GM21423 (cell line): ENCODE data around the gene NT5C1B.
A peak's percentile ranks its signal among the peaks of the same experiment; 100 is the strongest.

Source experiments
- ATAC-seq: cut with Tn5 transposase; IDR thresholded peaks from one replicate; pipeline ENCODE4 v1.9.1; 2021; ENCODE audit warnings: mild to moderate bottlenecking, moderate library complexity; ENCODE audit not compliant: unreplicated experiment

Gene NT5C1B

DNA sequence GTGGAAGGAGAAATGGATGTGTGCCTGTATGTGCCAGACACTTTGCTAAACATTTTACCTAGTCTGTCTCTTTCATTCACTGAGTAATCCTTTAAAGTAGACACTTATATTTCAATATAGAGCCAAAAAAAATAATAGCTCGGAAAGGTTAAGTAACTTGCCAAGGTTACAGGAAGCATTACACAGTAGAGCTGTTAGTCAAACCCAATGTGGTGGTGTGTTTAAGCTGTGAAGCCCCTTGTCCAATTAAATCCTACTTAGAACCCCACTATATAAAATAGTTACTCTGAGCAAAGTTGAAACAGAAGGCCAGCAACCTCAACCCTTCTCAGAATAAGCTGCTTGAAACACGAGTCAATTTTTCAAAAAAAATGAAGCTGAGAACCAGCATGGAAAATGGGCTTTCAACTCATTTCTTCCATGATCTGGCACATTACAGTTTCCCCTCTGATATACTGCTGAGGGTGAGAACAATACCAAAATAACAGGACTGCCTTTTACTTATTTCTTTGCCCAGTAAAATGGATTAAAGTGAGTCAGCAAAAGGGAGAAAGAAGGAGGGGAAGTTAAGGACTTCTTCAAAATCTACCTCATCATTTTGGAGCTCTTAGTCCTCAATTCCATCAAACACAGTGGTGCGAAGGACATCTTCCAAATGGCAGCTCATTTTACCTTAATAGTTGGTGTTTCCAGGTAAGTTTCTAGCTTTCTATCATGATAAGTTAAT is 36.9 kb downstream of the NT5C1B start:
- no peak for ATAC-seq

DNA sequence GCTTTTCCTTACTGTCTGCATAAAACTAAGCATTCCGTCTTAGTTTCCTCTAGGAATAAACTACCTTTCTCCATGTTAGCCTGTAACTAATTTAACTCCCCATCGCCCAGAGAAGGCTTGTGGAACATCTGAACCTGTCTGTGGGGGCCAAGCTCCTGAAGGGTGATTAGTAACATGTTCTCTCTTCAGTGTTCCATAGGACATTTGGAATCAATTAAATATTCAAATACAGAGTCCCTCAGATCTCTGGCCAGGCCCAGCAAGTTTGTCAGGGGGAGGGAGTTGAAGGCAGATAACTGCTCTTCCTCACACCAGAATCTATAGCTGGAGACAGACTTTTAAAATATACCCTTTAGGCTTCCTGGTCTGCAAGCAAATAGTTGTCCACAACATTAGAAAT is 37.7 kb downstream of the NT5C1B start:
- no peak for ATAC-seq

DNA sequence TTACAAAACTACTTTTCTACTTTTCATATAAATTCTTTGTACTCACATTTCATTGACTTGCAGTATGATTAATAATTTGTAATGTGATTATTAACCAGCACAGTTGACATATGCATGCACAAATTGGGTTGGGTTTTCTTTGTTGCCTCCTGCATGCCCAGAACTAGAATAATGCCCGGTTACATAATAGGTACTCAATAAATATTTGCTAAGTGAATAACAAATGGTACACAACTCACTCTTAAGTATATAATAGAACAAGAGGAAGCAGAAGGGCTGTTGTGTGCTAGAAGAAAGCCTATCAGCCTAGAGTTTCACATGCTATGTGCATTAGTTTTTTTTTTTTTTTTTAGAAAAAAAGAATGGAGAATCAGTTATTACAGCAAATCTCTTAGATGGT is 38.2 kb downstream of the NT5C1B start:
- ATAC-seq = no peak

DNA sequence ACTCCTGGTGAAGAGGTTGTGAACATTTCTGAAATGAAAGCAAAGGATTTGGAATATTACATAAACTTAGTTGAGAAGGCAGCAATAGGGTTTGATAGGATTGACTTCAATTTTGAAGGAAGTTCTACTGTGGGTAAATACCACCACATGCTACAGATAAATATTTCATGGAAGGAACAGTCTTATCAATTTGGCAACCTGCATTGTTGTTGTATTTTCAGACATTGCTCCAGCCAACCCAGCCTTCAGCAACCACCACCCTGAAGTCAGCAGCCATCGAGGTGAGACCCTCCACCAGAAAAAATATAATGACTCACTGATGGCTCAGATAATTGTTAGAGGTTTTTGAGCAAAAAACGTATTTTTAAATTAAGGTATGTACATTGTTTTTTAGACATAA is 38.9 kb downstream of the NT5C1B start:
- ATAC-seq = no peak

DNA sequence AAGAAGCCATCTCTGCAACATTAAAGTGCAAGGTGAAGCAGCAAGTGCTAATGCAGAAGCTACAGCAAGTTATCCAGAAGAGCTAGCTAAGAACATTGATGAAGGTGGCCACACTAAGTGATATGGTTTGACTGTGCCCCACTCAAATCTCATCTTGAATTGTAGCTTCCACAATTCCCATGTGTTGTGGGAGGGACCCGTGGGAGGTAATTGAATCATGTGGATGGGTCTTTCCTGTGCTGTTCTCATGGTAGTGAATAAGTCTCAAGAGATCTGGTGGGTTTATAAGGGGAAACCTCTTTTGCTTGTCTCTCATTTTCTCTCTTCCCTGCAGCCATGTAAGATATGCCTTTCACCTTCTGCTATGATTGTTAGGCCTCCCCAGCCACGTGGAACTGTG is 40.3 kb downstream of the NT5C1B start:
- no peak for ATAC-seq

DNA sequence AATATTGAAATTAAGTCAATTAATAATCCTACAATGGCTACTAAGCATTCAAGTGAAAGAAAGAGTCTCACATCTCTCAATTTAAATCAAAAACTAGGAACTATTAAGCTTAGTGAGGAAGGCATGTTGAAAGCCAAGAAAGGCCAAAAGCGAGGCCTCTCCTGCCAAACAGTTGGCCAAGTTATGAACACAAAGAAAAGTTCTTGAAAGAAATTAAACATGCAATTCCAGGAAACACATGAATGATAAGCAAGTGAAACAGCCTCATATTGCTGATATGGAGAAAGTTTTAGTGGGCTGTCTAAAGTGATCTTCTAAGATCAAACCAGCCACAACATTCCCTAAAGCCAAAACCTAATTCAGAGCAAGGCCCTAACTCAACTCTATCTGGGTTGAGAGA is 40.7 kb downstream of the NT5C1B start:
- ATAC-seq = no peak

DNA sequence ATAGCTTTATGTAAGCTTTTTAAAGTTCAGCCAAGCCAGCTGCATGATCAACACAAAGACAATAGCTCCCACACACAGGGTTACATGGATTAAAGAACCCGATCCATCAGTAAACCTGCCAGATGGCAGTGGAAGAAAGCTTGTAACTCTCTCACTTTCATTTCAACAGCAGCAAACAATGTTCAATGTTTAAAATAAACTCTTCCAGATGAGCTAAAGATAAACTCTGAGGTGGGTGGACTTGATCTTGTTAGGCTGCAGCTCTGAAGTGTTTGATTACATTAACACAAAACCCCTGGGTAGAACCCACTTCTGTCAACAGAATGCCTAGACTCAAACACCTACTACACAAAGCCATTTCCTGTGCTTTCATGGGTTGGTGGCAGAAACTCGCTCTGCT is 42.8 kb downstream of the NT5C1B start:
- peak; percentile 57 for ATAC-seq

DNA sequence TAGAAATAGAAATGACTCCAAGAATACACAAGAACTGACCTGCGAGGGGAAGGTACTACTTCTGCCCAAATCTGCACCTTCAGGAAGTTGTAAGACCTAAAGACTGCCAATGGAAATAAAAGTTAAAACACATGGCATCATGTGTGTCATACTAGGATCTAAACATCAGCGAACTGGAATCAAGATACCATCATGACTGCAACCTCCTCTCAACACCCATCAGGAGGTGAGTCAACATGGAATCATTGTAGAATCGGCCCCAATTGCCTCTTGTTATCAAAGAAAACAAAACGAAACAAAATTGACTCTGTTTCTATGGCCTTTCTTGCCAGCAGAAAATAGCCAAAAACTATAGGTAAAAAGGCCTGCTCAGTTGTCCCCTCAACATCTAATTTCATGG is 44.0 kb downstream of the NT5C1B start:
- ATAC-seq = no peak

DNA sequence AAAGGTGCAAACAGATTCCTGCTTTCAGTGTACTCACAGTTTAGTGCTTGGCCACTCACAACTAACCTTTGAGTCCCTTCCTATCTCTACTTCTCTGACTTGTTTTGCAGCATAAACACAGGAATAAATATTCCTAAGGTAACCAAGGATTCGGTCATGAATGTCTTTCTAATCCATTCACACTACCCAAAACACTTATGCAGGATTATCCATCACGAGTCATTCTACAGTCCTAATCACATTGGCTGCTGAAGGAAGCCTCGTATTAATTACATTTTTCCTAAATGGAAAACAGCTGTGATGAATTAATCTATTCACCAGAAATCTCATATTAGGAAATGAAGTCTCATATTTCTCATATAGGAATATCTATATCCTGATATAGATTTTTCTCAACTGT is 45.2 kb downstream of the NT5C1B start:
- no peak for ATAC-seq

DNA sequence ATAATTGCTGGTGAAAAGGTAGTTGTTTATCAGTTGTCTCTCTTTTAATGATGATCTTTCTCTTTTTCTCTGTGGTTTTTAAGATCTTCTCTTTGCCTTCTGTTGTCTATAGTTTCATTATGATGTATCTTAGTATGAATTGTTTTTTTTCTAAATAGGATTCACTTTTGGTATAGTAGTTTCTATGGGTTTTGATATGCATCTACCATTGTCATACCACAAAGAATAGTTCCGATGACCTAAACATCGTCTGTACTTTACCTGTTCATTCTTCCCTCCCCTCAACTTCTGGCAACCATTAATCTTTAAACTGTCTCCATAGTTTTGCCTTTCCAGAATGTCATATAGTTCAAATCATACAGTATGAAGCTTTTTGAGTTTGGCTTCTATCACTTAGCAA is 48.5 kb downstream of the NT5C1B start:
- ATAC-seq = peak; percentile 50

DNA sequence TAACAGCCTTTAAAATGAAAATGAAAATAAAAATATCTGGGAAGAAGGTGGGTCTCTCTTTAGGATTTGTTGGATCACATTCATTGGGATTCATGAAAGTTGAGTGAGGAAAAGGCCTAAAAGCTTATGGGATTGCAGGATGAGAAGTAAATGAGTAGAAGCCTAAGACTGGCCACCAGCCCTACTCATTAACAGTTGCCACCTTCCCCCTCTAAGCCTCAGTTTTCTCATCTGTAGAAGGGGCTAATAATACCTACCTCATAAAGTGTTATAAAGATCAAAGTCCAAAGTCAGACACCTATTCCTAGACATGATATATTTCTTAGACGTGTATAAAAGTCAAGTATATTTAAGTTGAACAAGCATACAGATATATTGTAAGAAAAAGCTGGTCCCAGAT is 52.7 kb downstream of the NT5C1B start:
- no peak for ATAC-seq

DNA sequence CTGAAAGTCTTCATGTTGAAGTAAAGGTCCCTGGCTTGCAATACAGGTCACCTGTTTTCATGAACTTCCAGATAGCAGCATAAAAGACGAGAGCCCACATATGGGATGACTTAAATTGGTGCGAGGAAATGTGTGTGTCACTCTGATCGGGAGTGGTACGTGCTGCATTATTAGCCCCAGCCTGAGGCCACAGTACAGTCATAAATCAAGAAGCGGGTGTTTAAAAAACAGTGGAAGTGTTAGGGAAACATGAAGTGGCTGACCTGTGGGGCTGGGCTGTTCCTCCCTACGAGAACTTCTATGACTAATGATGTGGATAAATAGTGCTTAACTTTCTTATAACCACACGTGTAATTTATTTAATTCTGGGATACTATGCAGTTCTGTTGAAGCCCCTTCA is 53.3 kb downstream of the NT5C1B start:
- ATAC-seq = no peak

DNA sequence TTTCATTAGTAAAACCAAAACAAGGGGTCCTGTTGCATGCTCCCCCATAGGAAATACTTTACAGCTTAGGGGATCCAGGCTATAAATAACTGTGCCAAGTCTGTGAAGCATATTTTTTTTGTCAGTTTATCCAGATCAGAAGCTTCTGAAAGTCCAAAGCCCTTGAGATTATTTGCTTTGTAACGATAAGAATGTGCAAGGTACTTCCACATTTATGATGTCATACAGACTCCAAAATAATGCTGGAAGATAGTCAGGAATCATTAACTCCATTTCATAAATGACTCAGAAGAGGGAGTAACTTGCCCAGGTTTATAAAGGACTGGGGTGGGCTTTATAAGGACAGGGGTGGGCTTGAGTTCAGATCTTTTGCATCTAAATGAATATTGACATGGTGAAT is 58.2 kb downstream of the NT5C1B start:
- no peak for ATAC-seq

DNA sequence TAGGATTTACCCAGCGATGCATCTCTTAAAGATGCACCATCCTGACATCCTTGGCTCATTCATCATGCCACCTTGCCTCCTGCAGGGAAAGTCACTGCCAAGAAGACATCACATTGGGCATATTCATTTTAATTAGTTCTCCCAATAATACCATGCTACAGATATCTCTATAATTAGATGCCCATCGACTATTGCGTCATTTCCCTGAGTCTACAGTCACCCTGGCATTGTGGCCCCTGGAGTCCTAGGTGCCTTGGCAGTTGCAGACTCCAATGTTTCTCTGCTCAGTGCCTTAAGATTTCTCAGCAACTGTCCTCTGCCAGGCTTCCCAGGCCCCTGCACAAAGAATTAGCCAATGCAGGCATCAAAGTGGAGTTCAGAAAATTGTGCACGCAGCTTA is 61.5 kb downstream of the NT5C1B start:
- ATAC-seq = no peak

DNA sequence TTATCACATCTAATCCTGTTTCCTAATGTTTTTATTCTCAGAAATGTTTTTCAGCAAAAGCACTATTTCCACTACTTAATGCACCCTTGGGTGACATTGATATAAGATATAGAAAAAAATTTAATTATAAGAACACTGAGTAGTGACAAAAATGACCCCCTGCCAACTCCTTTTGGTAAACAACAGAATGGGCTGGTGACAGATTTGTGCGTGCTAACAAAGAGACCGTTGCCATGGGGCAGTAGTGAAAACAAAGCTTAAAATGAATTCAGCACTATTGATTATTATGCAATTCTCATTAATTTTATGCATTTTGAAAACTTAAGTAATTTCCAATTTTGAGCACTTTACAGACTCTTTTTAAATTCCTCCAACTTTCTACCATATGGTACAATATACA is 62.0 kb downstream of the NT5C1B start:
- ATAC-seq = no peak

DNA sequence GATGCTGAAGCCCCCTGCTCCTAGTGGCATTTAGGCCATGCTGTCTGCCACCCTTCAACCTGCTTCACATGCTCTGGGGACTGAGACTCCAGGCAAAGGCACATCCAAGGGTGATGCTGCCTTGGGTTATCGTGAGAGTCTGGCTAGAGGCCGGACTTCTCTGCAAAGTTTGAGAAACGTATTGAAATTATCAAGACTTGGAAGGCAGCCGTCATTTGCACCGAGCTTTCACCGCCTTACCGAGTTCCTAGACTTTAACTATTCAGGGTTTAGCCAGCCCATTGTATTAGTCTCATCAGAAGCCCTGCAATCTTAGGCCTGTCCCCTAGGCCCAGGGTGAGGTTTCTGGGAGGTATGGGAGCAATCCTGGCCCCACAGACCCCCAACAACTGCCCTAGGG is 62.9 kb downstream of the NT5C1B start:
- no peak for ATAC-seq

DNA sequence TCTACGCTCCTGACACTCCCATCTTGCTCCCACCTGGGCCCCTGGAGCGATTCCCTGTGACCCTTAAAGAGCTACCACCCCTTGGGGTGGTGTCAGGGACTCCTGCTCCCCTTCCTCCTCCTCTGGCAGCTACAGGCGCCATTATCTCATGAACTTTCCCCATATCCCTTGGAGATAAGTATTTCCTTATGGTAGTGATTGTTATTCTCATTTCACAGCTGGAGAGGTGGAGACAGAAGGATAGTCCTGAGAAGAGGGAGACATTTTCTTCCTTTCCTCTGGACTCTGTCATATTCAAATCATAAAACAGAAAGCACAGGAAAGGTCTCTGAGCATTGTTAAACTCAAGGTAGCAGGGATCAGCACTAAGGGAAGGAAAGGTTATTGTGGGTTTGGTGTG is 63.5 kb downstream of the NT5C1B start:
- no peak for ATAC-seq

DNA sequence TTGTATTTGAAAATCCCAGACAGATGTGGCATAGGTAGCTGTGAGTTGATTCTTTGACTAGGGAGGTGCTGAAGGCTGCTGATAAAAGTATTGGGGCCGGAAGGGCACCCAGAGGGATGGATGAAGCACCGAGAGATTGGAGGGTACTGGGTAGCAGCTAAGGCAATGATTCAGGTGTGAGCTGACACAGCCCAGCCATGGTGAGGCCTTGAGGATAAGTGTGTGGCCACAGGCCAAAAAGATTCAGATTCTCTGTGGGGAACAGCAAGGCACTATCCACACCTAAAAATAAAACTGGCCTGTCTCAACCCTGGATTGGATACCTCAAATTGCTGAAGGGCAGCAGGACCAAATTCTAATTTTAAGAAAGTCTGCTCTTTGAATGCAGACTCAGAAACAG is 64.1 kb downstream of the NT5C1B start:
- ATAC-seq = no peak

DNA sequence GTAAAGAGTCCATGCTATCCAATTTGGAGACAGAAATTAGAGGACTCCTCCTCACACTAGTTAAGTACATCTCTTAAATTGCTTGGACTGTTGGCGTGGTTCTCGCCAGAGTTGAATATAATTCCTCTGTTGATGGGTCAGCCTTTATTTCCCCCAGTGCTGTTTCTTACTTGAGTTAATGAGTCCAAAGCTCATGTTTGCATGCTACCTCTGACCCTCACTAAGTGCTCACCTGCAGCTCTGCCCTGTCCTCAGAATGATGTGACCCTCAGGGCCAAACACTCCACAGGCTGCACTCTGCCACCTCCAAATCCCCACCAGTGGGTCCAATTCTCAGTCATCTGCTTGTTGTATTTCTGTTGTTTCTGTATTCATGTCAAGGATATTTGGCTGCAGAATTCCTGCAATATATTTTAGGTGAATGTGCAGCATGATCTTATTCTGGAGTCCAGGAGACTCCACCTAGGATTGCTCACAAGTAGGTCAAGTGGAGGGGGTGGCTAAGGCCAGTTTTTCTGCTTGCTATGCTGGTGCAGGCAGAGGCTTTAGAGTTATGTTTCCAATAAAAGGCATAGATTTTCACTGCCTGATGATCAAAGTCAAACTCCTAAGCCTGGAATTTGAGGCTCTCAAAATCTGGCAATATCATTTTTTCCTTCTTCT is 66.8 kb downstream of the NT5C1B start:
- no peak for ATAC-seq

DNA sequence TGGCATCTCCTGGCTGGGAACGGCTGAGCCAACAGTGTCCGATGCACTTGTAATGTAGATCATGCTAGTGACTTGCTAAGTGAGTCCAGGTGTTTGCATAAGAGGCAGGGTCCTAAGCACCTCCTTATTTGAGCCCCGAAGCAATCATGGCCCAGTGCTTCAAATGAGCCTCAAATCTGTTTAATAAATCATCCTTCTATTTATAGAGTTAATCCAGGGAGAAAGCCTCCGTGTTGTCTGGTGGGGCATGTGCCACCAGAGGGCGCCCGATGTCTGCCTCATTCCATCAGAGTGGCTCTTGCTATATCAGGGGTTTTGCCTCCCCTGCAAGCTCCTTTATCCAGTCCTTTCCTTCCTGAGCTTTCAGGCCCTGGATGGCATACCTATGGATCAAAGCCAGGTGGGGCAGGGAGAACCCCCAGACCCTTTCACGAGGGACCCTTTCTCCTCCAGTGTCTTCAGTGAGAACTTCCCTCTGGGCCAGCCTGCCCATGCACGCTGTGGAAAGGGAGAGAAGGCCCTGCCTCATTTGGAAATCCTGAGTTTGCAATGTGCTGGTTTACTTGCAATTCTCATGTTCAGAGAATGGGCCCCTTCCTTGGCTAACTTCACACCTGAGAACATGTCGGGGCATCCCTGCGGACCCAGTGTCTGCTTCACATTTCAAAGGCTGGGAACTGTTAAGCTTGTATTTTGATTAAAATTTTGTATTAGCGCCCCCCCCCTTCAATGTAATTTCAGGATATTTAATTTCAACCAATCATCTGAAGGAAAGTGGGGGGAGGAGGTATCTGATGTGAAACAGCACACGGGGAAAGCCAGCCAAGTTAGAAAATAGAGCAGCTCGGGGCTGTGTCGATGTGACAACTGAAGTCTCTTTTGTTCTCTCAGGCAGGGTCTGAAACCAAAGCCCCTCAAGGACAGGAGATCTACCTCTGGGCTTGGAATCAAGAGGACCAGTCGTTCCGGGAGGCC is 68.6 kb downstream of the NT5C1B start:
- peak; percentile 79 for ATAC-seq

DNA sequence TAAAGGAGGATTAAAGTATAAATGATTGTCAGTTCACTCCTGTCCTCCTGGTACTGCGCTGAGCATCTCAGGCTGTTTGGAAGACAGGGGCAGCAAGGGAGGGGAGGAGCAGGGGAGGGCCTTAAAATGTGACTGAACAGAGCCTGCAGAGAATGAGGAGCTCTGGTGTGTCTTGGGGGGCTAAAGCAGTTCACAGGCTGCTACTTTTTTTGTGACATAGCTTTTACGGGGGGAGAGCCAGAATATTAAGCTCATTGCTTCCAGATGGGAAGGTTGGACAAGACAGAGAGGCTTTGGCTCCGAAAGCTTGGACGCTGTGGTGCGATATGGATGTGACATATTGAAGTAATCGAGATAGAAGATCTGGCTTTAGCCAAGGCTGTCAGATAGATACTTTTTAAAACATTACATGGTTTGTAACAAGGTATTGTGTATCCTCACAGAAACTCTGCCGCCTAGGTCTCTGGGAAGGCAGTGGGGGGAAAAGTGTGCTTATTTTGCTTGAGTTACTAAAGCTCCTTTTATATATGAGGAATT is 69.4 kb downstream of the NT5C1B start:
- no peak for ATAC-seq
